GM23338 (cell line): Measurements from ENCODE around the gene PANK3. TPM values are rescaled to one million over a fixed set of nuclear protein-coding genes. Genes with fewer than 3 reads are reported as not detected.

Experiments
- ATAC-seq: fragments of 200-7000 bp; cut with Tn5 transposase; 3 replicates; pipeline ENCODE4 v1.9.1; 2020
- DNase-seq: peaks from one replicate; pipeline ENCODE4 v3.0.0-alpha.2; 2015; ENCODE audit warnings: low spot score
- H2AFZ ChIP-seq: fragments of 200-600 bp; sonication (generic); 2 replicates; pipeline ENCODE4 v1.8.0; 2016; ENCODE audit warnings: antibody characterized with exemption, mild to moderate bottlenecking, moderate library complexity
- H3F3A ChIP-seq: fragments of 200-600 bp; sonication (generic); replicated peaks from 2 replicates; pipeline ENCODE4 v1.8.0; 2017; ENCODE audit warnings: antibody characterized with exemption, mixed run types, low read depth
- H3K27ac ChIP-seq: fragments of 200-600 bp; sonication (generic); 2 replicates; pipeline ENCODE4 v1.6.1; 2016; ENCODE audit warnings: low read depth
- H3K27me3 ChIP-seq: fragments of 200-600 bp; sonication (generic); 2 replicates; pipeline ENCODE4 v1.8.0; 2016; ENCODE audit warnings: mild to moderate bottlenecking, mixed run types, moderate library complexity; ENCODE audit not compliant: insufficient read depth
- H3K36me3 ChIP-seq: fragments of 200-600 bp; sonication (generic); 2 replicates; pipeline ENCODE4 v1.8.0; 2016; ENCODE audit warnings: mild to moderate bottlenecking; ENCODE audit not compliant: insufficient read depth
- H3K4me1 ChIP-seq: fragments of 200-600 bp; sonication (generic); 2 replicates; pipeline ENCODE4 v1.8.0; 2016; ENCODE audit warnings: mild to moderate bottlenecking, moderate library complexity; ENCODE audit not compliant: insufficient read depth
- H3K4me2 ChIP-seq: fragments of 200-600 bp; sonication (generic); 2 replicates; pipeline ENCODE4 v1.7.1; 2017; ENCODE audit warnings: mixed run types
- H3K4me3 ChIP-seq: fragments of 200-600 bp; sonication (generic); 2 replicates; pipeline ENCODE4 v1.6.1; 2016; ENCODE audit warnings: mixed run types
- H3K79me2 ChIP-seq: fragments of 200-600 bp; sonication (generic); replicated peaks from 2 replicates; pipeline ENCODE4 v1.8.0; 2017; ENCODE audit warnings: mild to moderate bottlenecking; ENCODE audit not compliant: insufficient read depth
- H3K9me2 ChIP-seq: fragments of 200-600 bp; sonication (generic); 2 replicates; pipeline ENCODE4 v1.8.0; 2017; ENCODE audit not compliant: insufficient read depth
- H4K20me1 ChIP-seq: fragments of 200-600 bp; sonication (generic); replicated peaks from 2 replicates; pipeline ENCODE4 v1.8.0; 2017; ENCODE audit warnings: mild to moderate bottlenecking; ENCODE audit not compliant: insufficient read depth
- H3K27ac Mint-ChIP-seq: 2 replicates; pipeline ENCODE4 v1.8.0; 2020; ENCODE audit warnings: inconsistent platforms, mild to moderate bottlenecking, moderate library complexity, mixed read lengths
- H3K27me3 Mint-ChIP-seq: 3 replicates; pipeline ENCODE4 v1.8.0; 2022; ENCODE audit warnings: low read depth, mild to moderate bottlenecking, moderate library complexity, mixed read lengths, inconsistent platforms; ENCODE audit not compliant: insufficient read depth, poor library complexity
- H3K36me3 Mint-ChIP-seq: 3 replicates; pipeline ENCODE4 v1.8.0; 2021; ENCODE audit warnings: low read depth, mild to moderate bottlenecking, inconsistent platforms, moderate library complexity, mixed read lengths
- H3K4me1 Mint-ChIP-seq: 3 replicates; pipeline ENCODE4 v1.8.0; 2020; ENCODE audit warnings: mild to moderate bottlenecking, inconsistent platforms, mixed read lengths
- H3K4me3 Mint-ChIP-seq: 3 replicates; pipeline ENCODE4 v1.8.0; 2021; ENCODE audit warnings: moderate library complexity, mild to moderate bottlenecking, inconsistent platforms, mixed read lengths
- H3K9me3 Mint-ChIP-seq: 3 replicates; pipeline ENCODE4 v1.8.0; 2020; ENCODE audit warnings: moderate library complexity, mild to moderate bottlenecking, inconsistent platforms, mixed read lengths
- CTCF ChIP-seq, 2 experiments: fragments of 200-600 bp in 1 of 2; sonication (generic) in 1 of 2; conservative IDR thresholded peaks; 2 replicates each; pipeline versions ENCODE4 v1.5.1 to v1.6.1; 2016 to 2017; ENCODE audit warnings: antibody characterized with exemption in 2 of 2, low read depth in 2 of 2, mild to moderate bottlenecking in 2 of 2, moderate library complexity in 1 of 2
- ETS1 ChIP-seq: IDR thresholded peaks from 2 replicates; pipeline ENCODE4 v1.6.1; 2016; ENCODE audit warnings: antibody characterized with exemption
- EZH2 ChIP-seq: fragments of 200-600 bp; sonication (generic); IDR thresholded peaks from one replicate; pipeline ENCODE4 v1.8.0; 2017; ENCODE audit warnings: antibody characterized with exemption, mild to moderate bottlenecking, low read depth; ENCODE audit not compliant: unreplicated experiment
- EZH2phosphoT487 ChIP-seq: fragments of 200-600 bp; sonication (generic); IDR thresholded peaks from one replicate; pipeline ENCODE4 v1.8.1; 2018; ENCODE audit warnings: antibody characterized with exemption; ENCODE audit not compliant: unreplicated experiment
- NANOG ChIP-seq: IDR thresholded peaks from 2 replicates; pipeline ENCODE4 v1.6.1; 2016; ENCODE audit warnings: antibody characterized with exemption, borderline replicate concordance
- POLR2AphosphoS5 ChIP-seq: IDR thresholded peaks from 2 replicates; pipeline ENCODE4 v1.6.1; 2016; ENCODE audit warnings: antibody characterized with exemption, low read depth
- STAT1 ChIP-seq: IDR thresholded peaks from one replicate; pipeline ENCODE4 v1.6.1; 2016; ENCODE audit warnings: antibody characterized with exemption; ENCODE audit not compliant: unreplicated experiment
- ZNF114 ChIP-seq: fragments of 250-450 bp; sonication (Bioruptor Pico); IDR thresholded peaks from 2 replicates; pipeline ENCODE4 v1.5.0; 2020; ENCODE audit warnings: mild to moderate bottlenecking, moderate library complexity
- ZNF331 ChIP-seq: fragments of 250-450 bp; sonication (Bioruptor Pico); IDR thresholded peaks from 2 replicates; pipeline ENCODE4 v1.5.0; 2020; ENCODE audit warnings: low read depth, mild to moderate bottlenecking, moderate library complexity
- ZNF462 ChIP-seq: fragments of 250-450 bp; sonication (Bioruptor Pico); IDR thresholded peaks from 2 replicates; pipeline ENCODE4 v1.5.0; 2020; ENCODE audit warnings: mild to moderate bottlenecking, moderate library complexity
- polyA plus RNA-seq: library from polyadenylated mRNA; unstranded; fragments of >200 nt; fragmentation: Nextera tagmentation; extraction: Ambion mirVana; gene quantifications from 2 replicates; pipeline ENCODE4 v1.2.1, GENCODE V29; 2016
- total RNA-seq: library from RNA; depleted of rRNA; stranded (reverse); fragments of >200 nt; shearing (Covaris generic); gene quantifications from 2 replicates; pipeline ENCODE4 v1.2.3, GENCODE V29; 2014

The PANK3 gene
- total and polyA plus RNA-seq, 2 experiments from 2014 or later = 17.0 to 91.6 TPM

GRCh38 chr5:168549554-168549953 lies 29.6 kb downstream of the PANK3 start (continued):
- TF ChIP-seq ZNF462 (CRISPR knock-in tag) = no peak
- no peak for TF ChIP-seq ZNF114
- TF ChIP-seq EZH2 = no peak
- no peak for TF ChIP-seq NANOG
- TF ChIP-seq EZH2phosphoT487 = no peak
- TF ChIP-seq CTCF (conservative IDR thresholded peaks at IDR 0.05; ENCODE audit: low read depth in 2 of 2) = no peak
- TF ChIP-seq ETS1 = no peak

- Histone ChIP-seq H2AFZ (no peak overlapping the region), H4K20me1 (no peaks in the 10 kb centered on the region), H3F3A (0 out of 2 replicates have a peak, but pooled peaks cover 3% of the 10 kb centered on the region), H3K4me3 (no peak overlapping the region), H3K79me2 (no peaks in the 10 kb centered on the region), H3K4me1 (peaks cover 7% of the 10 kb centered on the region), H3K27ac (no peak overlapping the region), H3K36me3 (no peaks in the 10 kb centered on the region), H3K27me3 (no peaks in the 10 kb centered on the region), H3K9me2 (no peaks in the 10 kb centered on the region), H3K4me2 (no peak overlapping the region)
- H3K4me3 Mint-ChIP-seq = no peak overlapping the region
- no peaks in the 10 kb centered on the region for H3K9me3 Mint-ChIP-seq
- H3K27ac Mint-ChIP-seq = no peak overlapping the region
- DNase-seq (no peak), ATAC-seq (no peak)
- H3K36me3 Mint-ChIP-seq = no peaks in the 10 kb centered on the region
- peaks cover 8% of the 10 kb centered on the region for H3K4me1 Mint-ChIP-seq
- H3K27me3 Mint-ChIP-seq = peaks cover 8% of the 10 kb centered on the region
- TF ChIP-seq POLR2AphosphoS5 (no peak), ZNF331 (CRISPR knock-in tag) (no peak), STAT1 (no peak), ZNF114 (no peak)
These were observed 42.0 kb downstream of the PANK3 start for GRCh38 chr5:168537176-168537575.
